Neural cell (in vitro differentiated cells): ENCODE measurements around the gene PTPN13. TPM values are rescaled to one million over a fixed set of nuclear protein-coding genes. Genes with fewer than 3 reads are reported as not detected.

Experiments used
- H2AFZ ChIP-seq: fragments of 200-600, 300-800 bp; sonication (generic), shearing (Covaris generic); 2 replicates; pipeline ENCODE4 v1.6.0; 2014; ENCODE audit warnings: low read depth, mild to moderate bottlenecking, antibody characterized with exemption, low read length, moderate library complexity
- H3F3A ChIP-seq: fragments of 200-600 bp; shearing (Covaris generic); 2 replicates; pipeline ENCODE4 v1.6.1; 2016; ENCODE audit warnings: mild to moderate bottlenecking, moderate library complexity, mixed read lengths, antibody characterized with exemption, low read length; ENCODE audit not compliant: insufficient read depth, poor library complexity, severe bottlenecking
- H3K27ac ChIP-seq: fragments of 200-600, 300-800 bp; sonication (generic), shearing (Covaris generic); 2 replicates; pipeline ENCODE4 v1.5.1; 2014; ENCODE audit warnings: mild to moderate bottlenecking, low read length, moderate library complexity
- H3K27me3 ChIP-seq: fragments of 300-800, 200-600 bp; sonication (generic), shearing (Covaris generic); 2 replicates; pipeline ENCODE4 v1.6.0; 2014; ENCODE audit warnings: mild to moderate bottlenecking, low read depth, low read length, moderate library complexity; ENCODE audit not compliant: insufficient read depth
- H3K36me3 ChIP-seq: fragments of 300-800, 200-600 bp; sonication (generic), shearing (Covaris generic); 2 replicates; pipeline ENCODE4 v1.5.1; 2014; ENCODE audit warnings: mild to moderate bottlenecking, antibody characterized with exemption, low read length, moderate library complexity; ENCODE audit not compliant: insufficient read depth
- H3K4me2 ChIP-seq: fragments of 300-800, 200-600 bp; sonication (generic), shearing (Covaris generic); 2 replicates; pipeline ENCODE4 v1.6.0; 2014; ENCODE audit warnings: mild to moderate bottlenecking, low read length
- H3K4me3 ChIP-seq: fragments of 300-800, 200-600 bp; sonication (generic), shearing (Covaris generic); 2 replicates; pipeline ENCODE4 v1.5.1; 2014; ENCODE audit warnings: mild to moderate bottlenecking, low read length, moderate library complexity
- H3K79me2 ChIP-seq: fragments of 200-600 bp; shearing (Covaris generic); replicated peaks from 2 replicates; pipeline ENCODE4 v1.6.0; 2014; ENCODE audit warnings: mild to moderate bottlenecking, low read length, moderate library complexity; ENCODE audit not compliant: insufficient read depth
- H3K9ac ChIP-seq: fragments of 300-800, 200-600 bp; sonication (generic), shearing (Covaris generic); 2 replicates; pipeline ENCODE4 v1.6.1; 2016; ENCODE audit warnings: mild to moderate bottlenecking, low read length, mixed read lengths
- H3K9me2 ChIP-seq: fragments of 200-600 bp; shearing (Covaris generic); 2 replicates; pipeline ENCODE4 v1.6.1; 2016; ENCODE audit warnings: mild to moderate bottlenecking, low read length, mixed read lengths; ENCODE audit not compliant: insufficient read depth
- H3K9me3 ChIP-seq: fragments of 200-600, 300-800 bp; sonication (generic), shearing (Covaris generic); 2 replicates; pipeline ENCODE4 v1.6.1; 2016; ENCODE audit warnings: mild to moderate bottlenecking, mixed run types, low read length, moderate library complexity, mixed read lengths
- H4K20me1 ChIP-seq: fragments of 200-600 bp; shearing (Covaris generic); 2 replicates; pipeline ENCODE4 v1.6.1; 2016; ENCODE audit warnings: mild to moderate bottlenecking, mixed run types; ENCODE audit not compliant: insufficient read depth
- EP300 ChIP-seq: fragments of 450-650 bp; conservative IDR thresholded peaks from 2 replicates; pipeline ENCODE4 v1.6.1; 2014; ENCODE audit warnings: antibody characterized with exemption, mild to moderate bottlenecking, moderate library complexity; ENCODE audit not compliant: poor library complexity, severe bottlenecking
- EZH2 ChIP-seq: fragments of 200-600, 300-800 bp; shearing (Covaris generic), sonication (generic); IDR thresholded peaks from 2 replicates; pipeline ENCODE4 v1.6.1; 2014; ENCODE audit warnings: antibody characterized with exemption, low read length, borderline replicate concordance, mild to moderate bottlenecking; ENCODE audit not compliant: insufficient read depth, poor library complexity, severe bottlenecking
- MXI1 ChIP-seq: fragments of 450-650 bp; conservative IDR thresholded peaks from 2 replicates; pipeline ENCODE4 v1.6.1; 2014; ENCODE audit warnings: antibody characterized with exemption, mild to moderate bottlenecking; ENCODE audit not compliant: poor library complexity, severe bottlenecking
- POLR2AphosphoS5 ChIP-seq: IDR thresholded peaks from 2 replicates; pipeline ENCODE4 v1.6.1; 2012
- RAD21 ChIP-seq: fragments of 450-650 bp; conservative IDR thresholded peaks from 2 replicates; pipeline ENCODE4 v1.6.1; 2014; ENCODE audit warnings: antibody characterized with exemption, mild to moderate bottlenecking, moderate library complexity
- SMC3 ChIP-seq: fragments of 450-650 bp; conservative IDR thresholded peaks from 2 replicates; pipeline ENCODE4 v1.6.1; 2014; ENCODE audit warnings: antibody characterized with exemption, mild to moderate bottlenecking, moderate library complexity; ENCODE audit not compliant: poor library complexity
- TAF1 ChIP-seq: IDR thresholded peaks from 2 replicates; pipeline ENCODE4 v1.6.1; 2012; ENCODE audit warnings: low read depth
- polyA plus RNA-seq: library from polyadenylated mRNA; depleted of rRNA; stranded (reverse); fragments of >200 nt; gene quantifications from 2 replicates; pipeline ENCODE4 v1.2.3, GENCODE V29; 2014
- TF ChIP-seq, protein P1 (sequence below): fragments of 450-650 bp; IDR thresholded peaks from 2 replicates; pipeline ENCODE4 v1.5.1; 2014; ENCODE audit warnings: antibody characterized with exemption, mild to moderate bottlenecking, moderate library complexity; ENCODE audit not compliant: poor library complexity, severe bottlenecking
- TF ChIP-seq, protein P2 (sequence below): IDR thresholded peaks from 2 replicates; pipeline ENCODE4 v1.6.1; 2012; ENCODE audit warnings: borderline replicate concordance

Gene PTPN13
- polyA plus RNA-seq, 1 donor from 2014 or later = 4.7 TPM

DNA sequence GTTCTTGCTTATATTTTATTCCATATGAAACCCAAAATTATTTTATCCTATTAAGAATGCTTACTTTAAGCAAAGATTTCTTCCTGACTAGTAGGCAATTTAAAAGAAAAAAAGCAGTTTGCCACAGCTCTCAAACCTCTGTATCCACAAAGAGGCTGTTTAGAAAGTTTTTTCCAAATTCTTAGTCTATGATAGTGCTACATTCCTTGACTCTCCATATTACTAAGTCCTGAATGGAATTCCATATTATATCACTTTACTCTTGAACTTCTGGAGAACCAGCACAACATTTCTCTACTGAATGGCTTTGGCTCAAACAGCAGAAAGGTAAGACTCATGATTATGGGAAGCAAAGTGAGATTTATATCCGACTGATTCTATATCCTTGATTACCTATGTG is 246.7 kb downstream of the PTPN13 start:
- Histone ChIP-seq H4K20me1 (no peaks in the 10 kb centered on the region), H3F3A (no peaks in the 10 kb centered on the region), H3K9me2 (no peaks in the 10 kb centered on the region), H3K27me3 (no peaks in the 10 kb centered on the region), H3K27ac (no peak overlapping the region), H3K4me3 (no peak overlapping the region), H3K36me3 (no peaks in the 10 kb centered on the region), H3K79me2 (no peaks in the 10 kb centered on the region), H3K9ac (no peak overlapping the region), H3K4me2 (no peak overlapping the region), H3K9me3 (no peaks in the 10 kb centered on the region), H2AFZ (no peak overlapping the region)
- TF ChIP-seq, protein P1, sequence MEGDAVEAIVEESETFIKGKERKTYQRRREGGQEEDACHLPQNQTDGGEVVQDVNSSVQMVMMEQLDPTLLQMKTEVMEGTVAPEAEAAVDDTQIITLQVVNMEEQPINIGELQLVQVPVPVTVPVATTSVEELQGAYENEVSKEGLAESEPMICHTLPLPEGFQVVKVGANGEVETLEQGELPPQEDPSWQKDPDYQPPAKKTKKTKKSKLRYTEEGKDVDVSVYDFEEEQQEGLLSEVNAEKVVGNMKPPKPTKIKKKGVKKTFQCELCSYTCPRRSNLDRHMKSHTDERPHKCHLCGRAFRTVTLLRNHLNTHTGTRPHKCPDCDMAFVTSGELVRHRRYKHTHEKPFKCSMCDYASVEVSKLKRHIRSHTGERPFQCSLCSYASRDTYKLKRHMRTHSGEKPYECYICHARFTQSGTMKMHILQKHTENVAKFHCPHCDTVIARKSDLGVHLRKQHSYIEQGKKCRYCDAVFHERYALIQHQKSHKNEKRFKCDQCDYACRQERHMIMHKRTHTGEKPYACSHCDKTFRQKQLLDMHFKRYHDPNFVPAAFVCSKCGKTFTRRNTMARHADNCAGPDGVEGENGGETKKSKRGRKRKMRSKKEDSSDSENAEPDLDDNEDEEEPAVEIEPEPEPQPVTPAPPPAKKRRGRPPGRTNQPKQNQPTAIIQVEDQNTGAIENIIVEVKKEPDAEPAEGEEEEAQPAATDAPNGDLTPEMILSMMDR = no peak
- TF ChIP-seq EP300 (no peak), POLR2AphosphoS5 (no peak), TAF1 (no peak), MXI1 (no peak), RAD21 (no peak), EZH2 (no peak), SMC3 (no peak)
- TF ChIP-seq, protein P2, sequence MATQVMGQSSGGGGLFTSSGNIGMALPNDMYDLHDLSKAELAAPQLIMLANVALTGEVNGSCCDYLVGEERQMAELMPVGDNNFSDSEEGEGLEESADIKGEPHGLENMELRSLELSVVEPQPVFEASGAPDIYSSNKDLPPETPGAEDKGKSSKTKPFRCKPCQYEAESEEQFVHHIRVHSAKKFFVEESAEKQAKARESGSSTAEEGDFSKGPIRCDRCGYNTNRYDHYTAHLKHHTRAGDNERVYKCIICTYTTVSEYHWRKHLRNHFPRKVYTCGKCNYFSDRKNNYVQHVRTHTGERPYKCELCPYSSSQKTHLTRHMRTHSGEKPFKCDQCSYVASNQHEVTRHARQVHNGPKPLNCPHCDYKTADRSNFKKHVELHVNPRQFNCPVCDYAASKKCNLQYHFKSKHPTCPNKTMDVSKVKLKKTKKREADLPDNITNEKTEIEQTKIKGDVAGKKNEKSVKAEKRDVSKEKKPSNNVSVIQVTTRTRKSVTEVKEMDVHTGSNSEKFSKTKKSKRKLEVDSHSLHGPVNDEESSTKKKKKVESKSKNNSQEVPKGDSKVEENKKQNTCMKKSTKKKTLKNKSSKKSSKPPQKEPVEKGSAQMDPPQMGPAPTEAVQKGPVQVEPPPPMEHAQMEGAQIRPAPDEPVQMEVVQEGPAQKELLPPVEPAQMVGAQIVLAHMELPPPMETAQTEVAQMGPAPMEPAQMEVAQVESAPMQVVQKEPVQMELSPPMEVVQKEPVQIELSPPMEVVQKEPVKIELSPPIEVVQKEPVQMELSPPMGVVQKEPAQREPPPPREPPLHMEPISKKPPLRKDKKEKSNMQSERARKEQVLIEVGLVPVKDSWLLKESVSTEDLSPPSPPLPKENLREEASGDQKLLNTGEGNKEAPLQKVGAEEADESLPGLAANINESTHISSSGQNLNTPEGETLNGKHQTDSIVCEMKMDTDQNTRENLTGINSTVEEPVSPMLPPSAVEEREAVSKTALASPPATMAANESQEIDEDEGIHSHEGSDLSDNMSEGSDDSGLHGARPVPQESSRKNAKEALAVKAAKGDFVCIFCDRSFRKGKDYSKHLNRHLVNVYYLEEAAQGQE = no peak

DNA sequence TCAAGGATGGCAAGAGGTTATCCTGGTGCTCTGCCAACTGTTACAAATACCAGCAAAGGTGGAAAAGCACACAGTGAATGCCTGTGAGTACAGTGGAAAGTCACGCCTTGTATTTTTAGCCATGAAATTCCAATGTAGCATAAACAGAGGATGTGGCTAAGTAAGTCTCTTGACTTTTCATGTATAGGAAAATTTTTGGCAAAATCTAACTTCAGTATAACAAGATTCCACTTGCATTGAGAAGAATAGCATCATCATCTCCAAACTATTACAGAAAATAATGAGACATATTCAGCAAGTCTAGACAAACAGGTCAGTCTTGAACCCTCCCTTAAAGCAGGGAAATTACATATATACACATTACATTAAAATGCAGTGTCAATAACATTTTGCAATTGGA is 247.2 kb downstream of the PTPN13 start:
- Histone ChIP-seq H3K79me2 (no peaks in the 10 kb centered on the region), H3K4me3 (no peak overlapping the region), H3K9ac (no peak overlapping the region), H3F3A (no peaks in the 10 kb centered on the region), H3K27me3 (no peaks in the 10 kb centered on the region), H4K20me1 (no peaks in the 10 kb centered on the region), H3K4me2 (no peak overlapping the region), H3K36me3 (no peaks in the 10 kb centered on the region), H3K9me2 (no peaks in the 10 kb centered on the region), H2AFZ (no peak overlapping the region), H3K9me3 (no peaks in the 10 kb centered on the region), H3K27ac (no peak overlapping the region)
- TF ChIP-seq EZH2 (no peak), MXI1 (no peak), RAD21 (no peak), POLR2AphosphoS5 (no peak)
- TF ChIP-seq, protein P1 = no peak
